ENCODE measurements around the gene RILPL2.

RILPL2 gene

GRCh38 chr12:123450636-123451035 lies 14.2 kb upstream of the RILPL2 start:
- Histone ChIP-seq H3K4me2 (no peak overlapping the region), H3K9ac (no peak overlapping the region), H4K20me1 (no peaks in the 10 kb centered on the region), H3K9me3 (no peaks in the 10 kb centered on the region), H3K27ac (no peak overlapping the region), H3K36me3 (no peaks in the 10 kb centered on the region), H3K4me3 (no peak overlapping the region), H3K27me3 (no peaks in the 10 kb centered on the region), H3K4me1 (peaks cover 14% of the 10 kb centered on the region)
- TF ChIP-seq Cebpa-rat (IDR thresholded peaks at IDR 0.05): no peak

GRCh38 chr12:123449856-123450255 lies 13.4 kb upstream of the RILPL2 start:
- Histone ChIP-seq H3K4me3 (no peak overlapping the region), H3K4me1 (peaks cover 19% of the 10 kb centered on the region), H4K20me1 (no peaks in the 10 kb centered on the region), H3K36me3 (no peaks in the 10 kb centered on the region), H3K27ac (no peak overlapping the region), H3K9me3 (no peaks in the 10 kb centered on the region), H3K27me3 (no peaks in the 10 kb centered on the region), H3K9ac (no peak overlapping the region), H3K4me2 (no peak overlapping the region)
- TF ChIP-seq Cebpa-rat (IDR thresholded peaks at IDR 0.05): no peak

- no peak overlapping the region for H3K4me2 ChIP-seq
These were observed 12.8 kb upstream of the RILPL2 start for GRCh38 chr12:123449249-123449733.

GRCh38 chr12:123446333-123446713 lies 9.8 kb upstream of the RILPL2 start:
- Histone ChIP-seq H3K4me1 (peaks cover 27% of the 10 kb centered on the region), H3K4me2 (peak overlapping the region; percentile 37; the same call in 1 of the 2 replicates), H3K27me3 (no peaks in the 10 kb centered on the region), H3K27ac (no peak overlapping the region), H3K9ac (no peak overlapping the region), H3K36me3 (no peaks in the 10 kb centered on the region), H4K20me1 (no peaks in the 10 kb centered on the region), H3K9me3 (no peaks in the 10 kb centered on the region), H3K4me3 (no peak overlapping the region)
- no peak for TF ChIP-seq Cebpa-rat (IDR thresholded peaks at IDR 0.05)

More at GRCh38 chr12:123449249-123449733, 12.8 kb upstream of the RILPL2 start:
- Histone ChIP-seq H3K4me3 (no peak overlapping the region), H3K27ac (no peak overlapping the region), H4K20me1 (no peaks in the 10 kb centered on the region), H3K4me1 (peaks cover 19% of the 10 kb centered on the region), H3K36me3 (no peaks in the 10 kb centered on the region), H3K27me3 (no peaks in the 10 kb centered on the region), H3K9me3 (no peaks in the 10 kb centered on the region), H3K9ac (no peak overlapping the region)
- no peak for TF ChIP-seq Cebpa-rat (IDR thresholded peaks at IDR 0.05)

- 0 out of 2 replicates have a peak overlapping the region, but pooled peaks have one; percentile 38 for H3K9ac ChIP-seq
- no peaks in the 10 kb centered on the region for H3K36me3 ChIP-seq
- TF ChIP-seq Cebpa-rat (IDR thresholded peaks at IDR 0.05): no peak
- H3K27me3 ChIP-seq: no peaks in the 10 kb centered on the region
- H3K9me3 ChIP-seq: no peaks in the 10 kb centered on the region
- H3K27ac ChIP-seq: no peak overlapping the region
- H3K4me3 ChIP-seq: no peak overlapping the region
- peaks cover 27% of the 10 kb centered on the region for H3K4me1 ChIP-seq
- peak overlapping the region; percentile 37 for H3K4me2 ChIP-seq
- H4K20me1 ChIP-seq: no peaks in the 10 kb centered on the region
These were observed 9.2 kb upstream of the RILPL2 start for GRCh38 chr12:123445388-123446332.

GRCh38 chr12:123444092-123445026 lies 7.9 kb upstream of the RILPL2 start:
- no peak overlapping the region for H3K27ac ChIP-seq
- no peak for TF ChIP-seq Cebpa-rat (IDR thresholded peaks at IDR 0.05)

GRCh38 chr12:123442774-123443173 lies 6.3 kb upstream of the RILPL2 start:
- no peak overlapping the region for H3K27ac ChIP-seq
- no peak overlapping the region for H3K4me3 ChIP-seq
- H3K36me3 ChIP-seq: no peaks in the 10 kb centered on the region
- no peak for TF ChIP-seq Cebpa-rat (IDR thresholded peaks at IDR 0.05)
- H4K20me1 ChIP-seq: no peaks in the 10 kb centered on the region
- peaks cover 22% of the 10 kb centered on the region for H3K4me1 ChIP-seq
- H3K4me2 ChIP-seq: peak overlapping the region; percentile 24; the same call in 1 of the 2 replicates
- H3K27me3 ChIP-seq: no peaks in the 10 kb centered on the region
- no peak overlapping the region for H3K9ac ChIP-seq
- H3K9me3 ChIP-seq: no peaks in the 10 kb centered on the region

More at GRCh38 chr12:123444092-123445026, 7.9 kb upstream of the RILPL2 start:
- Histone ChIP-seq H3K4me2 (no peak overlapping the region), H3K27me3 (no peaks in the 10 kb centered on the region), H3K4me3 (no peak overlapping the region), H3K4me1 (peaks cover 27% of the 10 kb centered on the region), H3K36me3 (no peaks in the 10 kb centered on the region), H3K9ac (no peak overlapping the region), H4K20me1 (no peaks in the 10 kb centered on the region), H3K9me3 (no peaks in the 10 kb centered on the region)

- no peak for TF ChIP-seq Cebpa-rat (IDR thresholded peaks at IDR 0.05)
- peaks cover 27% of the 10 kb centered on the region for H3K4me1 ChIP-seq
- no peak overlapping the region for H3K4me2 ChIP-seq
- no peaks in the 10 kb centered on the region for H3K9me3 ChIP-seq
- H3K9ac ChIP-seq: no peak overlapping the region
- H3K4me3 ChIP-seq: no peak overlapping the region
- H4K20me1 ChIP-seq: no peaks in the 10 kb centered on the region
- no peaks in the 10 kb centered on the region for H3K27me3 ChIP-seq
- H3K27ac ChIP-seq: no peak overlapping the region
- H3K36me3 ChIP-seq: no peaks in the 10 kb centered on the region
These were observed 5.2 kb upstream of the RILPL2 start for GRCh38 chr12:123441523-123442164.

GRCh38 chr12:123435636-123436016 lies 858 bp downstream of the RILPL2 start:
- Histone ChIP-seq H3K4me1 (peaks cover 46% of the 10 kb centered on the region), H3K27me3 (no peaks in the 10 kb centered on the region), H3K9ac (peak overlapping the region; percentile 88), H3K9me3 (no peaks in the 10 kb centered on the region), H3K27ac (peak overlapping the region; percentile 96), H4K20me1 (peaks cover 53% of the 10 kb centered on the region), H3K4me3 (peak overlapping the region; percentile 94), H3K36me3 (peaks cover 22% of the 10 kb centered on the region), H3K4me2 (peak overlapping the region; percentile 90)
- no peak for TF ChIP-seq Cebpa-rat (IDR thresholded peaks at IDR 0.05)

Data from BLaER1 (cell line).